Mammary epithelial cell (primary cell): Measurements from ENCODE around the gene MYCBPAP.

Experiments
- CTCF ChIP-seq, 2 donors: IDR thresholded peaks in 1 of 2; conservative IDR thresholded peaks in 1 of 2; 2 replicates each; pipeline ENCODE4 v1.5.1; 2011 to 2012; ENCODE audit warnings: inconsistent platforms in 2 of 2, low read length in 2 of 2, mild to moderate bottlenecking in 2 of 2, control low read depth in 1 of 2, low read depth in 1 of 2; ENCODE audit not compliant: insufficient read depth in 1 of 2; ENCODE audit errors: extremely low read depth in 1 of 2
- EZH2 ChIP-seq: IDR thresholded peaks from 2 replicates; pipeline ENCODE4 v1.6.1; 2012; ENCODE audit warnings: low read length, inconsistent platforms, borderline replicate concordance

- no peak for TF ChIP-seq EZH2
- peak; percentile 95 to 99 for TF ChIP-seq CTCF (conservative IDR thresholded peaks at IDR 0.05 in 1 of 2, IDR thresholded peaks at IDR 0.05 in 1 of 2; ENCODE audit: extremely low read depth in 1 of 2, insufficient read depth in 1 of 2, low read depth in 1 of 2, low read length in 2 of 2)
These were observed 38.9 kb downstream of the MYCBPAP start, which contains the start of gene SPATA20 for GRCh38 chr17:50547035-50547735.
